ENCODE results near the gene ASPSCR1. TPM values are rescaled to one million over a fixed set of nuclear protein-coding genes. Genes with fewer than 3 reads are reported as not detected.

ASPSCR1 gene
- total and polyA plus RNA-seq, 2 of the 13 experiments (the other 11 are each of a cell fraction or from before 2014, with no cell fraction given) = 274 to 314 TPM

GRCh38 chr17:81967533-81968395 is 9.7 kb upstream of the ASPSCR1 start (continued):
- TF ChIP-seq ARID4A (CRISPR knock-in tag; IDR thresholded peaks at IDR 0.05; ENCODE audit: borderline replicate concordance) (peak; percentile 94), EEA1 (CRISPR knock-in tag; IDR thresholded peaks at IDR 0.05; ENCODE audit: borderline replicate concordance) (peak; percentile 89; the same call in 1 of the 2 replicates), MIER3 (CRISPR knock-in tag; IDR thresholded peaks at IDR 0.05; ENCODE audit: borderline replicate concordance) (peak; percentile 76; the same call in 1 of the 2 replicates), ZNF850 (CRISPR knock-in tag; conservative IDR thresholded peaks at IDR 0.05) (no peak), ZNF34 (CRISPR knock-in tag; IDR thresholded peaks at IDR 0.05; ENCODE audit: borderline replicate concordance) (peak; percentile 77; the same call in 1 of the 2 replicates), ZBTB44 (CRISPR knock-in tag; IDR thresholded peaks at IDR 0.05) (no peak), GTF2F1 (IDR thresholded peaks at IDR 0.05; ENCODE audit: low read length) (no peak), RNF2 (conservative IDR thresholded peaks at IDR 0.05; ENCODE audit: low read depth) (no peak), HES4 (CRISPR knock-in tag; IDR thresholded peaks at IDR 0.05; ENCODE audit: borderline replicate concordance) (peak; percentile 6; the same call in 1 of the 2 replicates), ZNF615 (CRISPR knock-in tag; IDR thresholded peaks at IDR 0.05; ENCODE audit: borderline replicate concordance) (no peak), ZKSCAN8 (CRISPR knock-in tag; IDR thresholded peaks at IDR 0.05; ENCODE audit: borderline replicate concordance) (peak; percentile 65; the same call in 1 of the 2 replicates), ZBTB3 (CRISPR knock-in tag; IDR thresholded peaks at IDR 0.05; ENCODE audit: borderline replicate concordance, low read depth) (no peak; the same call in 1 of the 2 replicates), FOSL2 (CRISPR knock-in tag; IDR thresholded peaks at IDR 0.05) (peak; percentile 72), ZNF704 (CRISPR knock-in tag; IDR thresholded peaks at IDR 0.05; ENCODE audit: borderline replicate concordance) (no peak; the same call in 1 of the 2 replicates), HNF4A (CRISPR knock-in tag; IDR thresholded peaks at IDR 0.05) (peak; percentile 81), ATF1 (CRISPR knock-in tag; IDR thresholded peaks at IDR 0.05) (no peak), RBFOX2 (IDR thresholded peaks at IDR 0.05; ENCODE audit: low read depth, low read length) (peak; percentile 90), EZH2 (conservative IDR thresholded peaks at IDR 0.05; ENCODE audit: low read depth, low read length) (no peak), KDM1A (CRISPR knock-in tag; IDR thresholded peaks at IDR 0.05) (peak; percentile 62; the same call in 1 of the 2 replicates), GLI4 (CRISPR knock-in tag; IDR thresholded peaks at IDR 0.05; ENCODE audit: borderline replicate concordance) (peak; percentile 78), MLLT10 (CRISPR knock-in tag; IDR thresholded peaks at IDR 0.05) (no peak)
